Motor neuron (in vitro differentiated cells): ENCODE results near the gene GABRB3. TPM values are rescaled to one million over a fixed set of nuclear protein-coding genes. Genes with fewer than 3 reads are reported as not detected.
"Not testable (repeated sequence)": the region's sequence is repeated elsewhere in the genome, so short reads cannot be mapped to it uniquely, and the experiment has no call there.

Experiments used
- ATAC-seq, 8 experiments: fragments of 200-7000 bp; cut with Tn5 transposase; replicated peaks in 6 of 8; 2 replicates each; pipeline ENCODE4 v1.8.0; 2021; ENCODE audit warnings: mild to moderate bottlenecking in 8 of 8, moderate library complexity in 8 of 8
- H3K27ac ChIP-seq, 2 donors: fragments of 250-450 bp; sonication (Bioruptor Pico); 2 replicates each; pipeline ENCODE4 v1.9.0; 2021; ENCODE audit warnings: antibody characterized with exemption in 2 of 2, mild to moderate bottlenecking in 2 of 2, moderate library complexity in 1 of 2
- H3K4me1 ChIP-seq, 2 donors: fragments of 250-450 bp; sonication (Bioruptor Pico); replicated peaks in 1 of 2; 2 replicates each; pipeline ENCODE4 v1.6.1; 2021; ENCODE audit warnings: antibody characterized with exemption in 2 of 2, mild to moderate bottlenecking in 2 of 2, moderate library complexity in 1 of 2
- H3K4me3 ChIP-seq, 5 donors: fragments of 250-450 bp; sonication (Bioruptor Pico); 2 replicates each; pipeline ENCODE4 v1.9.0; 2021; ENCODE audit warnings: antibody characterized with exemption in 5 of 5, mild to moderate bottlenecking in 5 of 5, moderate library complexity in 4 of 5
- WGBS, 10 experiments: fragments of 450-650 bp; shearing (Covaris generic); methylation state at CpG; one replicate each; pipeline ENCODE4 v1.0.0; 2022; 5-methylcytosine and 5-hydroxymethylcytosine counted together
- in situ Hi-C, 9 experiments: fragments of 400-800 bp; cut with MboI; loops; one replicate each; pipeline ENCODE4 v1.15.0; 2021; ENCODE audit warnings: low sequenced_read_pairs in 9 of 9, low pct_unique_long_range_greater_than_20kb in 2 of 9; ENCODE audit not compliant: unreplicated experiment in 9 of 9
- total RNA-seq, 8 experiments: library from RNA; unstranded; fragments of 300-600 nt; gene quantifications; 2 replicates each; pipeline versions ENCODE4 v1.2.3 to v1.2.4, GENCODE V29; 2022

Gene GABRB3
- total RNA-seq, 8 experiments from 2014 or later, result 0.18 to 69.2 (median 36.6) TPM

- peaks cover 24 to 39% of the 10 kb centered on the region in 2 donors for H3K4me1 ChIP-seq
- H3K4me3 ChIP-seq, result no peak overlapping the region
- in situ Hi-C loops, result loop anchor here in 1 of 9 experiments (25.0 kb wide), 1 partner anchor 112 kb away; no protein-coding TSS in a partner anchor
- 0 to 100% (median 96%) methylated on average over 1 to 2 of the region's 2 CpGs; no CpG with 5 or more reads in 6 of the 10 experiments for WGBS, 10 experiments
- no peak overlapping the region for H3K27ac ChIP-seq
- no peak for ATAC-seq
Measured at GRCh38 chr15:26724381-26725150, 48.3 kb downstream of the GABRB3 start.

GRCh38 chr15:26722621-26723160, 50.2 kb downstream of the GABRB3 start:
- peaks cover 26 to 42% of the 10 kb centered on the region in 2 donors for H3K4me1 ChIP-seq
- WGBS, 10 experiments, result 0 to 80% (median 31%) methylated on average over 1 to 4 of the region's 5 CpGs; no CpG with 5 or more reads in 1 of the 10 experiments
- H3K27ac ChIP-seq, result no peak overlapping the region
- peak in 5 of 8 experiments; percentile 18 to 53 (median 43) for ATAC-seq
- in situ Hi-C loops, result loop anchor here in 1 of 9 experiments (25.0 kb wide), 1 partner anchor 110 kb away; no protein-coding TSS in a partner anchor
- no peak overlapping the region for H3K4me3 ChIP-seq

GRCh38 chr15:26721232-26721967, 51.5 kb downstream of the GABRB3 start:
- ATAC-seq, result peak in 5 of 8 experiments; percentile 61 to 85 (median 82)
- in situ Hi-C loops, result loop anchor here in 1 of 9 experiments (25.0 kb wide), 1 partner anchor 109 kb away; no protein-coding TSS in a partner anchor
- peaks cover 26 to 42% of the 10 kb centered on the region in 2 donors for H3K4me1 ChIP-seq
- H3K4me3 ChIP-seq, result no peak overlapping the region
- 0 to 20% (median 0%) methylated on average over 1 to 4 of the region's 5 CpGs; no CpG with 5 or more reads in 3 of the 10 experiments for WGBS, 10 experiments
- H3K27ac ChIP-seq, result peak overlapping the region; percentile 52 to 57

- WGBS, 10 experiments, result 0 to 89% (median 33%) methylated on average over 1 to 5 of the region's 5 CpGs; no CpG with 5 or more reads in 2 of the 10 experiments
- Histone ChIP-seq H3K27ac (peak overlapping the region; percentile 52 to 57), H3K4me1 (peaks cover 31 to 50% of the 10 kb centered on the region in 2 donors), H3K4me3 (no peak overlapping the region)
- no peak for ATAC-seq
- in situ Hi-C loops, result loop anchor here in 1 of 9 experiments (25.0 kb wide), 1 partner anchor 108 kb away; no protein-coding TSS in a partner anchor
Measured at GRCh38 chr15:26720546-26720945, 52.3 kb downstream of the GABRB3 start.

- not testable (repeated sequence) for H3K4me3 ChIP-seq
- H3K4me1 ChIP-seq, result peaks cover 31 to 50% of the 10 kb centered on the region in 2 donors
Measured at GRCh38 chr15:26719866-26720265, 53.0 kb downstream of the GABRB3 start.

GRCh38 chr15:26716069-26716468, 56.8 kb downstream of the GABRB3 start:
- Histone ChIP-seq H3K4me3 (no peak overlapping the region), H3K27ac (no peak overlapping the region), H3K4me1 (peaks cover 16 to 30% of the 10 kb centered on the region in 2 donors)
- 13 to 100% (median 55%) methylated on average over 1 to 3 of the region's 3 CpGs; no CpG with 5 or more reads in 4 of the 10 experiments for WGBS, 10 experiments
- in situ Hi-C loops, result loop anchor here in 1 of 9 experiments (25.0 kb wide), 1 partner anchor 104 kb away; no protein-coding TSS in a partner anchor
- no peak for ATAC-seq

More at GRCh38 chr15:26719866-26720265, 53.0 kb downstream of the GABRB3 start:
- in situ Hi-C loops, result loop anchor here in 1 of 9 experiments (25.0 kb wide), 1 partner anchor 108 kb away; no protein-coding TSS in a partner anchor
- not testable (repeated sequence) for H3K27ac ChIP-seq, ATAC-seq
- 0 to 50% (median 4%) methylated on average over 1 to 3 of the region's 5 CpGs; no CpG with 5 or more reads in 4 of the 10 experiments for WGBS, 10 experiments

GRCh38 chr15:26713498-26713897, 59.4 kb downstream of the GABRB3 start:
- Histone ChIP-seq H3K4me1 (peaks cover 5 to 8% of the 10 kb centered on the region in 2 donors), H3K27ac (no peak overlapping the region), H3K4me3 (no peak overlapping the region)
- WGBS, 10 experiments, result 0 to 100% (median 43%) methylated on average over 1 to 5 of the region's 5 CpGs; no CpG with 5 or more reads in 5 of the 10 experiments
- in situ Hi-C loops, result loop anchor here in 1 of 9 experiments (25.0 kb wide), 1 partner anchor 101 kb away; no protein-coding TSS in a partner anchor
- ATAC-seq, result no peak

GRCh38 chr15:26712335-26712734, 60.5 kb downstream of the GABRB3 start:
- Histone ChIP-seq H3K4me1 (peaks cover 5 to 8% of the 10 kb centered on the region in 2 donors), H3K27ac (no peak overlapping the region), H3K4me3 (no peak overlapping the region)
- WGBS, 10 experiments, result 38% methylated on average over 3 of the region's 5 CpGs; no CpG with 5 or more reads in 9 of the 10 experiments
- in situ Hi-C loops, result loop anchor here in 1 of 9 experiments (25.0 kb wide), 1 partner anchor 100 kb away; no protein-coding TSS in a partner anchor
- no peak for ATAC-seq

GRCh38 chr15:26711445-26711844, 61.4 kb downstream of the GABRB3 start:
- H3K4me1 ChIP-seq, result peaks cover 5 to 8% of the 10 kb centered on the region in 2 donors
- no peak overlapping the region for H3K27ac ChIP-seq
- no peak overlapping the region for H3K4me3 ChIP-seq
- ATAC-seq, result no peak
- in situ Hi-C loops, result loop anchor here in 1 of 9 experiments (25.0 kb wide), 1 partner anchor 99 kb away; no protein-coding TSS in a partner anchor
- 2 to 83% (median 76%) methylated on average over 1 to 10 of the region's 10 CpGs for WGBS, 10 experiments

- in situ Hi-C loops, result loop anchor here in 1 of 9 experiments (25.0 kb wide), 1 partner anchor 90 kb away; no protein-coding TSS in a partner anchor
- Histone ChIP-seq H3K27ac (no peak overlapping the region), H3K4me3 (no peak overlapping the region), H3K4me1 (peaks cover 8 to 10% of the 10 kb centered on the region in 2 donors)
- no peak for ATAC-seq
- WGBS, 10 experiments, result 0 to 100% (median 57%) methylated on average over 1 of the region's 1 CpG; no CpG with 5 or more reads in 2 of the 10 experiments
Measured at GRCh38 chr15:26702381-26702780, 70.5 kb downstream of the GABRB3 start.

GRCh38 chr15:26698555-26698954, 74.3 kb downstream of the GABRB3 start:
- 3 to 88% (median 43%) methylated on average over 1 to 5 of the region's 5 CpGs for WGBS, 10 experiments
- Histone ChIP-seq H3K4me1 (peaks cover 8 to 10% of the 10 kb centered on the region in 2 donors), H3K27ac (no peak overlapping the region), H3K4me3 (no peak overlapping the region)
- peak in 1 of 8 experiments; percentile 45 for ATAC-seq
- in situ Hi-C loops, result loop anchor here in 1 of 9 experiments (25.0 kb wide), 1 partner anchor 311 kb away; no protein-coding TSS in a partner anchor

- Histone ChIP-seq H3K4me1 (peaks cover 8 to 10% of the 10 kb centered on the region in 2 donors), H3K4me3 (no peak overlapping the region), H3K27ac (no peak overlapping the region)
- ATAC-seq, result peak in 3 of 8 experiments; percentile 22 to 34 (median 30)
- WGBS, 10 experiments, result 0 to 83% (median 48%) methylated on average over 2 to 6 of the region's 6 CpGs
- in situ Hi-C loops, result loop anchor here in 1 of 9 experiments (25.0 kb wide), 1 partner anchor 311 kb away; no protein-coding TSS in a partner anchor
Measured at GRCh38 chr15:26697913-26698312, 75.0 kb downstream of the GABRB3 start.
